WTC11 (cell line): ENCODE measurements around the gene MTMR4. TPM values are rescaled to one million over a fixed set of nuclear protein-coding genes. Genes with fewer than 3 reads are reported as not detected.

Source experiments
- ATAC-seq: fragments of 200-7000 bp; cut with Tn5 transposase; 2 replicates; pipeline ENCODE4 v1.10.0; 2021; ENCODE audit warnings: mild to moderate bottlenecking, moderate library complexity
- CTCF ChIA-PET: fragments of 300-600 bp; sonication (Branson Sonifier 250); formaldehyde crosslinking; loops from one replicate; lab custom pipeline; 2021; ENCODE audit warnings: antibody characterized with exemption; lab: Charles Lee
- POLR2A ChIA-PET: fragments of 350-600 bp; sonication (Branson Sonifier 250); formaldehyde crosslinking; loops from one replicate; lab custom pipeline; 2021; ENCODE audit warnings: antibody characterized with exemption; lab: Charles Lee
- DNase-seq: peaks from one replicate; pipeline ENCODE4 v3.0.0; 2021; ENCODE audit warnings: low spot score
- H3K27ac Mint-ChIP-seq: 2 replicates; pipeline ENCODE4 v1.8.0; 2021; ENCODE audit warnings: mixed read lengths
- H3K27me3 Mint-ChIP-seq: 2 replicates; pipeline ENCODE4 v1.8.0; 2021; ENCODE audit warnings: low read depth, mild to moderate bottlenecking, moderate library complexity, mixed read lengths
- H3K36me3 Mint-ChIP-seq: 2 replicates; pipeline ENCODE4 v1.8.0; 2021; ENCODE audit warnings: mixed read lengths
- H3K4me1 Mint-ChIP-seq: 2 replicates; pipeline ENCODE4 v1.8.0; 2022; ENCODE audit warnings: mixed read lengths
- H3K4me3 Mint-ChIP-seq: 2 replicates; pipeline ENCODE4 v1.8.0; 2021; ENCODE audit warnings: mild to moderate bottlenecking, moderate library complexity, mixed read lengths
- H3K9me3 Mint-ChIP-seq: 2 replicates; pipeline ENCODE4 v1.8.0; 2021; ENCODE audit warnings: mixed read lengths
- CREB1 ChIP-seq: sonication (generic); formaldehyde crosslinking; IDR thresholded peaks from 2 replicates; pipeline ENCODE4 v1.8.0; 2023; ENCODE audit warnings: mild to moderate bottlenecking, missing genetic modification reagents
- HMGA2 ChIP-seq: fragments of 250-450 bp; sonication (Bioruptor Pico); IDR thresholded peaks from 2 replicates; pipeline ENCODE4 v1.4.0; 2021; ENCODE audit warnings: mild to moderate bottlenecking, moderate library complexity
- KAT7 ChIP-seq: sonication (generic); formaldehyde crosslinking; IDR thresholded peaks from 2 replicates; pipeline ENCODE4 v1.8.1; 2023; ENCODE audit warnings: missing genetic modification reagents, mild to moderate bottlenecking, borderline replicate concordance
- RELA ChIP-seq: sonication (generic); formaldehyde crosslinking; IDR thresholded peaks from 2 replicates; pipeline ENCODE4 v1.8.1; 2022; ENCODE audit warnings: missing genetic modification reagents, mild to moderate bottlenecking, borderline replicate concordance
- USF1 ChIP-seq: sonication (generic); formaldehyde crosslinking; IDR thresholded peaks from 2 replicates; pipeline ENCODE4 v1.8.0; 2022; ENCODE audit warnings: mild to moderate bottlenecking, missing genetic modification reagents
- ZNF219 ChIP-seq: sonication (generic); formaldehyde crosslinking; IDR thresholded peaks from 2 replicates; pipeline ENCODE4 v1.8.0; 2023; ENCODE audit warnings: missing genetic modification reagents, mild to moderate bottlenecking, borderline replicate concordance
- ZNF423 ChIP-seq: fragments of 250-450 bp; sonication (Bioruptor Pico); IDR thresholded peaks from 2 replicates; pipeline ENCODE4 v2.1.2; 2022; ENCODE audit warnings: mild to moderate bottlenecking, moderate library complexity
- total RNA-seq: library from RNA; stranded (reverse); gene quantifications from 3 replicates; pipeline ENCODE4 v1.2.3, GENCODE V29; 2021
- TF ChIP-seq, protein P1 (sequence below): sonication (generic); formaldehyde crosslinking; IDR thresholded peaks from 2 replicates; pipeline ENCODE4 v1.8.1; 2022; ENCODE audit warnings: missing genetic modification reagents, borderline replicate concordance
- TF ChIP-seq, protein P2 (sequence below): sonication (generic); formaldehyde crosslinking; IDR thresholded peaks from 2 replicates; pipeline ENCODE4 v1.8.1; 2023; ENCODE audit warnings: mild to moderate bottlenecking, missing genetic modification reagents, moderate library complexity
- TF ChIP-seq, protein P3 (sequence below): sonication (generic); formaldehyde crosslinking; IDR thresholded peaks from 2 replicates; pipeline ENCODE4 v1.8.0; 2023; ENCODE audit warnings: missing genetic modification reagents, mild to moderate bottlenecking, borderline replicate concordance
- TF ChIP-seq, protein P4 (sequence below): sonication (generic); formaldehyde crosslinking; IDR thresholded peaks from 2 replicates; pipeline ENCODE4 v1.8.0; 2022; ENCODE audit warnings: missing genetic modification reagents

MTMR4 gene
- total RNA-seq, 1 experiment from 2014 or later = 30.8 TPM

DNA sequence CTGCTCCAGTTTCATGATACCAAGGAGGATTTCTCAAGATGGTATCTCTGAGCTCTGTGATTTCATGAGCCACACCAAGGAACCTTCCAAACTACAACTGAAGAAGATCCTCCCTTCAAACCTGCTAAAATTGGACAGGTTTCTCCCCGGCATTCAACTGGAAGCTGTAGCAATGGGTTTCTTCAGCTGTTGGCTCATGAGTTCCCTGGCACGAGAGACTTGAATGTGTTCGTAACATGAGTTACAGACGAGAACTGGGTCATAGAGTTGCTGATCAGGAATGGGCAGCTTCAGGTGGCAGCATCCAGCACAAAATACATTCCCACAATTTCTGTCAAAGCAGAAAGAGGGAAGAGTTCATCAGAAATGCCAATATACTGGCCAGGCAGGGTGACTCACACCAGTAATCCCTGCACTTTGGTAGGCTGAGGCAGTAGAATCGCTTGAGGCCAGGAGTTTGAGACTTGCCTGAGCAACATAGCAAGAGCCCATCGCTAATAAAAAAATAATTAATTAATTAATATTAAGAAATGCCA lies 22.9 kb downstream of the MTMR4 start (continued):
- TF ChIP-seq, protein P1, sequence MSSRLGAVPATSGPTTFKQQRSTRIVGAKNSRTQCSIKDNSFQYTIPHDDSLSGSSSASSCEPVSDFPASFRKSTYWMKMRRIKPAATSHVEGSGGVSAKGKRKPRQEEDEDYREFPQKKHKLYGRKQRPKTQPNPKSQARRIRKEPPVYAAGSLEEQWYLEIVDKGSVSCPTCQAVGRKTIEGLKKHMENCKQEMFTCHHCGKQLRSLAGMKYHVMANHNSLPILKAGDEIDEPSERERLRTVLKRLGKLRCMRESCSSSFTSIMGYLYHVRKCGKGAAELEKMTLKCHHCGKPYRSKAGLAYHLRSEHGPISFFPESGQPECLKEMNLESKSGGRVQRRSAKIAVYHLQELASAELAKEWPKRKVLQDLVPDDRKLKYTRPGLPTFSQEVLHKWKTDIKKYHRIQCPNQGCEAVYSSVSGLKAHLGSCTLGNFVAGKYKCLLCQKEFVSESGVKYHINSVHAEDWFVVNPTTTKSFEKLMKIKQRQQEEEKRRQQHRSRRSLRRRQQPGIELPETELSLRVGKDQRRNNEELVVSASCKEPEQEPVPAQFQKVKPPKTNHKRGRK (CRISPR knock-in tag) = no peak
- TF ChIP-seq KAT7 (CRISPR knock-in tag) = no peak

- Mint-ChIP-seq H3K9me3 (no peaks in the 10 kb centered on the region), H3K4me3 (no peak overlapping the region), H3K27me3 (peaks cover 21% of the 10 kb centered on the region), H3K36me3 (peaks cover 45% of the 10 kb centered on the region), H3K27ac (no peak overlapping the region), H3K4me1 (no peaks in the 10 kb centered on the region)
- ChIA-PET POLR2A (interaction anchor here (0.6 kb wide), 1 partner anchor 12 kb away, joined by 3 read pairs; no protein-coding TSS in a partner anchor), CTCF (interaction anchor here (0.7 to 1.5 kb wide), 12 partner anchors 16 to 289 kb away, joined by 3 to 10 read pairs (median 4); partner anchors contain the start of gene MTMR4)
- ATAC-seq (no peak), DNase-seq (no peak)
- TF ChIP-seq RELA (CRISPR knock-in tag) = no peak
- TF ChIP-seq USF1 (CRISPR knock-in tag) = no peak
- no peak for TF ChIP-seq ZNF219
- TF ChIP-seq CREB1 (CRISPR knock-in tag) = no peak
- no peak for TF ChIP-seq HMGA2 (CRISPR knock-in tag)
- TF ChIP-seq, protein P1 (CRISPR knock-in tag) = no peak
- TF ChIP-seq, protein P2, sequence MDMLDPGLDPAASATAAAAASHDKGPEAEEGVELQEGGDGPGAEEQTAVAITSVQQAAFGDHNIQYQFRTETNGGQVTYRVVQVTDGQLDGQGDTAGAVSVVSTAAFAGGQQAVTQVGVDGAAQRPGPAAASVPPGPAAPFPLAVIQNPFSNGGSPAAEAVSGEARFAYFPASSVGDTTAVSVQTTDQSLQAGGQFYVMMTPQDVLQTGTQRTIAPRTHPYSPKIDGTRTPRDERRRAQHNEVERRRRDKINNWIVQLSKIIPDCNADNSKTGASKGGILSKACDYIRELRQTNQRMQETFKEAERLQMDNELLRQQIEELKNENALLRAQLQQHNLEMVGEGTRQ (CRISPR knock-in tag) = no peak
- TF ChIP-seq, protein P3, sequence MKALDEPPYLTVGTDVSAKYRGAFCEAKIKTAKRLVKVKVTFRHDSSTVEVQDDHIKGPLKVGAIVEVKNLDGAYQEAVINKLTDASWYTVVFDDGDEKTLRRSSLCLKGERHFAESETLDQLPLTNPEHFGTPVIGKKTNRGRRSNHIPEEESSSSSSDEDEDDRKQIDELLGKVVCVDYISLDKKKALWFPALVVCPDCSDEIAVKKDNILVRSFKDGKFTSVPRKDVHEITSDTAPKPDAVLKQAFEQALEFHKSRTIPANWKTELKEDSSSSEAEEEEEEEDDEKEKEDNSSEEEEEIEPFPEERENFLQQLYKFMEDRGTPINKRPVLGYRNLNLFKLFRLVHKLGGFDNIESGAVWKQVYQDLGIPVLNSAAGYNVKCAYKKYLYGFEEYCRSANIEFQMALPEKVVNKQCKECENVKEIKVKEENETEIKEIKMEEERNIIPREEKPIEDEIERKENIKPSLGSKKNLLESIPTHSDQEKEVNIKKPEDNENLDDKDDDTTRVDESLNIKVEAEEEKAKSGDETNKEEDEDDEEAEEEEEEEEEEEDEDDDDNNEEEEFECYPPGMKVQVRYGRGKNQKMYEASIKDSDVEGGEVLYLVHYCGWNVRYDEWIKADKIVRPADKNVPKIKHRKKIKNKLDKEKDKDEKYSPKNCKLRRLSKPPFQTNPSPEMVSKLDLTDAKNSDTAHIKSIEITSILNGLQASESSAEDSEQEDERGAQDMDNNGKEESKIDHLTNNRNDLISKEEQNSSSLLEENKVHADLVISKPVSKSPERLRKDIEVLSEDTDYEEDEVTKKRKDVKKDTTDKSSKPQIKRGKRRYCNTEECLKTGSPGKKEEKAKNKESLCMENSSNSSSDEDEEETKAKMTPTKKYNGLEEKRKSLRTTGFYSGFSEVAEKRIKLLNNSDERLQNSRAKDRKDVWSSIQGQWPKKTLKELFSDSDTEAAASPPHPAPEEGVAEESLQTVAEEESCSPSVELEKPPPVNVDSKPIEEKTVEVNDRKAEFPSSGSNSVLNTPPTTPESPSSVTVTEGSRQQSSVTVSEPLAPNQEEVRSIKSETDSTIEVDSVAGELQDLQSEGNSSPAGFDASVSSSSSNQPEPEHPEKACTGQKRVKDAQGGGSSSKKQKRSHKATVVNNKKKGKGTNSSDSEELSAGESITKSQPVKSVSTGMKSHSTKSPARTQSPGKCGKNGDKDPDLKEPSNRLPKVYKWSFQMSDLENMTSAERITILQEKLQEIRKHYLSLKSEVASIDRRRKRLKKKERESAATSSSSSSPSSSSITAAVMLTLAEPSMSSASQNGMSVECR (CRISPR knock-in tag) = no peak
- TF ChIP-seq, protein P4, sequence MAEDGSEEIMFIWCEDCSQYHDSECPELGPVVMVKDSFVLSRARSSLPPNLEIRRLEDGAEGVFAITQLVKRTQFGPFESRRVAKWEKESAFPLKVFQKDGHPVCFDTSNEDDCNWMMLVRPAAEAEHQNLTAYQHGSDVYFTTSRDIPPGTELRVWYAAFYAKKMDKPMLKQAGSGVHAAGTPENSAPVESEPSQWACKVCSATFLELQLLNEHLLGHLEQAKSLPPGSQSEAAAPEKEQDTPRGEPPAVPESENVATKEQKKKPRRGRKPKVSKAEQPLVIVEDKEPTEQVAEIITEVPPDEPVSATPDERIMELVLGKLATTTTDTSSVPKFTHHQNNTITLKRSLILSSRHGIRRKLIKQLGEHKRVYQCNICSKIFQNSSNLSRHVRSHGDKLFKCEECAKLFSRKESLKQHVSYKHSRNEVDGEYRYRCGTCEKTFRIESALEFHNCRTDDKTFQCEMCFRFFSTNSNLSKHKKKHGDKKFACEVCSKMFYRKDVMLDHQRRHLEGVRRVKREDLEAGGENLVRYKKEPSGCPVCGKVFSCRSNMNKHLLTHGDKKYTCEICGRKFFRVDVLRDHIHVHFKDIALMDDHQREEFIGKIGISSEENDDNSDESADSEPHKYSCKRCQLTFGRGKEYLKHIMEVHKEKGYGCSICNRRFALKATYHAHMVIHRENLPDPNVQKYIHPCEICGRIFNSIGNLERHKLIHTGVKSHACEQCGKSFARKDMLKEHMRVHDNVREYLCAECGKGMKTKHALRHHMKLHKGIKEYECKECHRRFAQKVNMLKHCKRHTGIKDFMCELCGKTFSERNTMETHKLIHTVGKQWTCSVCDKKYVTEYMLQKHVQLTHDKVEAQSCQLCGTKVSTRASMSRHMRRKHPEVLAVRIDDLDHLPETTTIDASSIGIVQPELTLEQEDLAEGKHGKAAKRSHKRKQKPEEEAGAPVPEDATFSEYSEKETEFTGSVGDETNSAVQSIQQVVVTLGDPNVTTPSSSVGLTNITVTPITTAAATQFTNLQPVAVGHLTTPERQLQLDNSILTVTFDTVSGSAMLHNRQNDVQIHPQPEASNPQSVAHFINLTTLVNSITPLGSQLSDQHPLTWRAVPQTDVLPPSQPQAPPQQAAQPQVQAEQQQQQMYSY (CRISPR knock-in tag) = no peak
- no peak for TF ChIP-seq ZNF423 (CRISPR knock-in tag)
These were observed 26.0 kb downstream of the MTMR4 start for GRCh38 chr17:58488428-58488890.
